ENCODE results near the gene B4GALT2. TPM values are rescaled to one million over a fixed set of nuclear protein-coding genes. Genes with fewer than 3 reads are reported as not detected.

Gene B4GALT2
- total RNA-seq, 1 donor from 2014 or later, result 93.2 TPM

DNA sequence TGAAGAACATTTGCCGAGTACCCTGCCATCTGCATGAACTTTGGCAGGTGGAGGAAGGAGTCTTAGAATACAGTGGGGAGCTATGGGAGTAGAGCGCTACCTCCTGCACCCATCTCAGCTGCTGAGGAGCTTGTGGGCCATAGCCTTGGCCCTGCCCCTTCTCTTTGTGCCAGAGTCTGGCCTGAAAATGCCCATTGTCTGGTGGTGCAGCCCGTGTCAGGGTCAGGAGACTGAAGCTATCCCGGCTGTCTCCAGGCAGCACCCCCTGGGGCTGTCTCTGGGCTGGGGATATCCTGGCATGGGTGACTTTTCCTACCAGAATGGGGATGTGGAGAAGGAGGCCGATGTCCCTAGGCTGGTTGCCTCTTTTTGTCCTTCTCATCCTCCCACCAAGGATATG is 25.0 kb upstream of the B4GALT2 start:
- TF ChIP-seq, protein P1, sequence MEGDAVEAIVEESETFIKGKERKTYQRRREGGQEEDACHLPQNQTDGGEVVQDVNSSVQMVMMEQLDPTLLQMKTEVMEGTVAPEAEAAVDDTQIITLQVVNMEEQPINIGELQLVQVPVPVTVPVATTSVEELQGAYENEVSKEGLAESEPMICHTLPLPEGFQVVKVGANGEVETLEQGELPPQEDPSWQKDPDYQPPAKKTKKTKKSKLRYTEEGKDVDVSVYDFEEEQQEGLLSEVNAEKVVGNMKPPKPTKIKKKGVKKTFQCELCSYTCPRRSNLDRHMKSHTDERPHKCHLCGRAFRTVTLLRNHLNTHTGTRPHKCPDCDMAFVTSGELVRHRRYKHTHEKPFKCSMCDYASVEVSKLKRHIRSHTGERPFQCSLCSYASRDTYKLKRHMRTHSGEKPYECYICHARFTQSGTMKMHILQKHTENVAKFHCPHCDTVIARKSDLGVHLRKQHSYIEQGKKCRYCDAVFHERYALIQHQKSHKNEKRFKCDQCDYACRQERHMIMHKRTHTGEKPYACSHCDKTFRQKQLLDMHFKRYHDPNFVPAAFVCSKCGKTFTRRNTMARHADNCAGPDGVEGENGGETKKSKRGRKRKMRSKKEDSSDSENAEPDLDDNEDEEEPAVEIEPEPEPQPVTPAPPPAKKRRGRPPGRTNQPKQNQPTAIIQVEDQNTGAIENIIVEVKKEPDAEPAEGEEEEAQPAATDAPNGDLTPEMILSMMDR (IDR thresholded peaks at IDR 0.05), result no peak
- H3K9me3 ChIP-seq, result no peaks in the 10 kb centered on the region
- intact Hi-C loops (cut with DNase I), result no loop called here
- H3K27me3 ChIP-seq, result no peaks in the 10 kb centered on the region
- no peak overlapping the region for H3K27ac ChIP-seq
- no peaks in the 10 kb centered on the region for H3K4me1 ChIP-seq
- no peak for DNase-seq (ENCODE audit: low spot score in 2 of 2)
- H3K4me3 ChIP-seq, result no peak overlapping the region
- peaks cover 30 to 40% of the 10 kb centered on the region in 2 donors for H3K36me3 ChIP-seq

DNA sequence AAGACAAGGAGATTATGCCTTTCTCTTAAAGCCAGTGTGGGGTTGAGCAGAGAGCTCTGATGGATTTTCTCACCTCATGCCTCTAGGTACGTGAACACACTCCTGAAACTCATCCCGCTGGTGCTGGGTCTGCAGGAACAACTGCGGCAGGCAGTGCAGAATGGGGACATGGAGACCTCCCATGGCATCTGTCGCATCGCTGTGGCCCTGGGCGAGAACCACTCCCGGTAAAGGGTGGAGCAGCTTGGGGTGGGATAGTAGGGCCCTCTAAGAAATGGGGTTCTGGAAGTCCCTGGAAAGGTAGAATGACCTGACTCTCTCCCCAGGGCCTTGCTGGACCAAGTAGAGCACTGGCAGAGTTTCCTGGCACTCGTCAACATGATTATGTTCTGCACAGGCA is 22.8 kb upstream of the B4GALT2 start:
- H3K9me3 ChIP-seq, result no peaks in the 10 kb centered on the region
- DNase-seq (ENCODE audit: low spot score in 2 of 2), result no peak
- peaks cover 40 to 52% of the 10 kb centered on the region in 2 donors for H3K36me3 ChIP-seq
- no peak overlapping the region for H3K4me3 ChIP-seq
- TF ChIP-seq, protein P1 (IDR thresholded peaks at IDR 0.05), result no peak
- intact Hi-C loops (cut with DNase I), result no loop called here
- no peaks in the 10 kb centered on the region for H3K4me1 ChIP-seq
- H3K27ac ChIP-seq, result no peak overlapping the region
- H3K27me3 ChIP-seq, result no peaks in the 10 kb centered on the region

DNA sequence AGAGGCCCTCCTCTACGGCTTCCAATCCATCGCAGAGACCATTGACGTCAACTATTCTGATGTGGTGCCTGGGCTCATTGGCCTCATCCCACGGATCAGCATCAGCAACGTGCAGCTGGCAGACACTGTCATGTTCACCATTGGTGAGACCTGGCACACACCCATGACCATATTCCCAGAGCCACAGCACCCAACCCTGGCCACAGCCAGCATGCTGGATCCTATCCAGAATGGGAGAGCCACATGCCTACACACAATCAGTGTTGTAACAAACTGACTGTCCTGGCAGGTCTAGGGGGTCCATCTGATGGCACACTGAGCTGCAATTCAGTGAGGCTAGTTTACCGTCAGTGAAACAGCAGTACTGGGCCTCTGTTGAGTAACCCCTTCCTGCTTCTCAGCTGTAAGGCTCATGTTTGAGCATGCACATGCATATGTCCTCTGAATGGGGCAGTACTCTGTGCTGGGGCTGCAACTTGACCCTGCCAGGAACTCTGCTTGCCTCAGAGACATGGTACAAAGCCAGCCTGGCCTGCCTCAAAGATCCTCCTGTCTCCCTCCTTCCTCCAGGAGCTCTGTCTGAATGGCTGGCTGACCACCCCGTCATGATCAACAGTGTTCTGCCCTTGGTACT is 21.5 kb upstream of the B4GALT2 start:
- Histone ChIP-seq H3K9me3 (no peaks in the 10 kb centered on the region), H3K27ac (no peak overlapping the region), H3K36me3 (peaks cover 53 to 63% of the 10 kb centered on the region in 2 donors), H3K4me1 (no peaks in the 10 kb centered on the region), H3K4me3 (no peak overlapping the region), H3K27me3 (no peaks in the 10 kb centered on the region)
- TF ChIP-seq, protein P1 (IDR thresholded peaks at IDR 0.05), result no peak
- no peak for DNase-seq (ENCODE audit: low spot score in 2 of 2)
- intact Hi-C loops (cut with DNase I), result no loop called here

DNA sequence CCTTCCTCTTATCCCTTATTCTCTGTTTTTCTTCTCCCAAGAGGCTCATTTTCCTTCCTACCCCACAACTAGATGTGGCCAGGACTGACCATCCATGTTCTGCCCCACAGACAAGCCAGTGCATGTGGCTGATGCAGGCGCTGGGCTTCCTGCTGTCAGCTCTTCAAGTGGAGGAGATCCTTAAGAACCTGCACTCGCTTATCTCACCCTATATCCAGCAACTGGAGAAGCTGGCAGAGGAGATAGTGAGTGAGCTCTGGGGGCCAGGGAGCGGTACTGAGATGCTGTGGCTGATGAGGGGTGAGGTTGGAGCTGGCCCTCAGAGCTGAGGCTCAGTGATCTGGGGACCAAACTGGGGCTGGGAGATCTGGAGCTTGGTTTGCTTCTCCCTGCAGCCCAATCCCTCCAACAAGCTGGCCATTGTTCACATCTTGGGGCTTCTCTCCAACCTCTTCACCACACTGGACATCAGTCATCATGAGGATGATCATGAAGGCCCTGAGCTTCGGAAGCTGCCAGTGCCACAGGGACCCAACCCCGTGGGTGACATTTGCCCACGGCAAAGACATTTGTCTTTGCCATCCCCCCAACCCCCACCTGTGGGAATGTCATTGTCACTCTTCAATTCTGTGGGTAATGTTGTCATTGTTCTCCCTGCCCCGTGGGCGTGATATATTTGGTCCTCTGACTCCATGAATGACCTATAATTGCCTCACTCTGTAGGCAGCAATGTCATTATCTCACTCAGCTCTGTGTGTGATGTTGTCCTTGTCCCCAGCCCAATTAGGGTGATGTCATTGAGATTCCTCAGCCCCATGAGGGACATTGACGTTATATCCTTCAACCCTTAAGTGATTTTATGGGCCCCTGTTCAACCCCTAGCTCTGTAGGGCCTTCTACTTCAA is 20.4 kb upstream of the B4GALT2 start:
- Histone ChIP-seq H3K4me1 (no peaks in the 10 kb centered on the region), H3K9me3 (no peaks in the 10 kb centered on the region), H3K36me3 (peaks cover 54 to 69% of the 10 kb centered on the region in 2 donors), H3K4me3 (no peak overlapping the region), H3K27me3 (no peaks in the 10 kb centered on the region), H3K27ac (no peak overlapping the region)
- TF ChIP-seq, protein P1 (IDR thresholded peaks at IDR 0.05), result no peak
- no peak for DNase-seq (ENCODE audit: low spot score in 2 of 2)
- intact Hi-C loops (cut with DNase I), result no loop called here

DNA sequence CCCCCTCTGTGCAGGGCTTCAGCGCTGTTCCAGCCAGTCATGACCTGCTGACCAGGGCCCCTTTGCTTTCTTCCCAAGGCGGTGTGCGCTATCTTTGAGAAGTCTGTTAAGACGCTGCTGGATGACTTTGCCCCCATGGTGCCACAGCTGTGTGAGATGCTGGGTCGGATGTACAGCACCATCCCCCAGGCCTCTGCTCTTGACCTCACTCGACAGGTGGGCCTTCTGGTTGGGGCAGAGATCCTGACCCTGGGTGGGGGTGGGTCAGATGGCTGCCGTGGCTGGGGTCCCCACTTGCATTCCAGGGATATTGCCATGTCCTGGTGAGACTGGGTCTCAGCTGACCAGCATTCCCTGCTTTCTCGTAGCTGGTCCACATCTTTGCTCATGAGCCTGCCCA is 18.2 kb upstream of the B4GALT2 start:
- H3K36me3 ChIP-seq, result peaks cover 62 to 79% of the 10 kb centered on the region in 2 donors
- H3K27me3 ChIP-seq, result no peaks in the 10 kb centered on the region
- DNase-seq (ENCODE audit: low spot score in 2 of 2), result no peak
- TF ChIP-seq, protein P1 (IDR thresholded peaks at IDR 0.05), result no peak
- H3K4me1 ChIP-seq, result no peaks in the 10 kb centered on the region
- H3K27ac ChIP-seq, result no peak overlapping the region
- H3K4me3 ChIP-seq, result no peak overlapping the region
- H3K9me3 ChIP-seq, result no peaks in the 10 kb centered on the region
- intact Hi-C loops (cut with DNase I), result no loop called here
